Mucosa of descending colon (tissue), 3 donors: Measurements from ENCODE around the gene COL4A2. TPM values are rescaled to one million over a fixed set of nuclear protein-coding genes. Genes with fewer than 3 reads are reported as not detected.

Source experiments
- ATAC-seq: fragments of 200-7000 bp; cut with Tn5 transposase; one replicate; pipeline ENCODE4 v1.9.1; 2020; ENCODE audit warnings: mild to moderate bottlenecking, moderate library complexity
- DNase-seq, 3 donors: peaks; one replicate each; pipeline ENCODE4 v3.0.0-alpha.2; 2020
- H3K36me3 ChIP-seq: fragments of 200-600 bp; one replicate; pipeline ENCODE4 v1.8.0; 2021; ENCODE audit warnings: low read depth, mild to moderate bottlenecking
- H3K4me1 ChIP-seq: fragments of 200-600 bp; one replicate; pipeline ENCODE4 v1.8.0; 2021; ENCODE audit warnings: low read depth, mild to moderate bottlenecking
- H3K4me3 ChIP-seq: fragments of 200-600 bp; one replicate; pipeline ENCODE4 v1.8.0; 2021; ENCODE audit warnings: mild to moderate bottlenecking
- H3K9me3 ChIP-seq: fragments of 200-600 bp; one replicate; pipeline ENCODE4 v1.8.0; 2021; ENCODE audit warnings: mild to moderate bottlenecking
- intact Hi-C, 2 donors: fragments of 100-400 bp; cut with DNase I in 1 of 2; cut with micrococcal nuclease in 1 of 2; formaldehyde crosslinking; loops; one replicate each; pipeline versions ENCODE4 v1.11.0 to v1.11.1; 2022; cut with DNase I, micrococcal nuclease
- long read RNA-seq, 2 donors: library from polyadenylated mRNA; unstranded; transcript quantifications; one replicate each; pipeline ENCODE4 v2.0.0, GENCODE V29; 2019 to 2021
- total RNA-seq, 3 donors: library from RNA; stranded (reverse); fragmentation: NEBNext Ultra II Directional in 2 of 3; extraction: Animal tissue kit (Norgen Biotek cat#: 25700) in 2 of 3; gene quantifications; one replicate each; pipeline versions ENCODE4 v1.2.1 to v1.2.4, GENCODE V29; 2021 to 2023
- TF ChIP-seq, protein P1 (sequence below): fragments of 200-600 bp; IDR thresholded peaks from one replicate; pipeline ENCODE4 v1.8.0; 2022; ENCODE audit warnings: antibody characterized with exemption, mild to moderate bottlenecking
- donor health status: DM: no; HTN: no; CAD: no; lungs with moderate emphysema.
- donor health status: DM: no; HTN: no; CAD: no.
- donor health status: DM: no; HTN: yes; CAD: no.

Gene COL4A2
- total RNA-seq, result 100 to 1,000 TPM in 1 of 3 donors, 10 to 100 TPM in 2; 33.5 to 389 (median 74.2) TPM
- long read RNA-seq, donor 1, full-length matches to known transcripts, result 125 of 553 reads
- long read RNA-seq, donor 1, partial matches to known transcripts, result 383 of 553 reads
- long read RNA-seq, donor 1, other reads (novel, unspliced or antisense), result 45 of 553 reads
- long read RNA-seq, donor 2, partial matches to known transcripts, result 11 of 15 reads
- long read RNA-seq, donor 2, other reads (novel, unspliced or antisense), result 0 of 15 reads

DNA sequence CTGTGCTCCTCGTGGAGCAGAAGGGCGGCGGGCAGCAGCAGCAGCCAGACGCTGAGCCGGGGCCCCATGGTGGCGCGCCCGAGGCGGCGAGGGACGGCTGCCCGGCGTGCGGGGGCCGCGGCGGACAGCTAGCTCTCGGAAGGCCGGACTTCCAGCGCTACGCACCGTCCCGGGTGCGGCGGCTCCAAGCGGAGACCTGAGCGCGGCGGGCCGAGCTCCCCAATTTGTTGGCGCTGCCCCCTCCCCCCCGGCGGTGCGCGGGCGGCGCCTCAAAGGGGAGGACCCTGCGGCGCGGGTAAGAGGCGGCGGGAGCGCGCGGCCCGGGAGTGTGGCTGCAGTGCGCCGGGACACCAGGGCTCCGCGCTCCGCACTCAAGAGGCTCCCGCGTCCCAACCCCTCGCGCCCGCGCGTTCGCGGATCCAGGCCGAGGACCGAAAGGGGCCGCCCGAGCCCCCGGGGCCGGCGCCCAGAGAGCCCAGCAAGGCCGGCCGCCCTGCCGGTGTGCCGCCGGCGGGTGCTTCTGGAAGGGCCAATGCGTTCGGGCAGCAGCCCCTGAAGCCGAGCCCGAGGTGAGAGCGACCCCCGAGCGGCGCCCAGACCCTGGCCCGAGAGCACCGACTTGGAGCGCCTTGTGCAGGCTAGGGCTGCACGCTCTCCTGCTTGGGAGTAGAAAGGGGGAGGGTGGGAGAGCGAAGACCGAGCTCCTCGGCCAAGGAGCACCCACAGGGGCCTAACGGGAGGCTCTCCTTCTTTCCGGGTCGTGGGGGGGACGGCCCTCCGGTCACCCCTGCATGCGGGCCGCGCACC, at the start of gene COL4A2, which contains the start of gene COL4A1:
Gene COL4A2, plus strand, starts transcription at position 325 of the 807 bp plus-strand sequence. CDS start 620 bp downstream, outside the sequence.
Gene COL4A1, minus strand, starts transcription at position 198 of the 807 bp plus-strand sequence. Its CDS starts 130 bp downstream, at position 68.
- intact Hi-C loops, result no loop called here
- peaks cover 10% of the 10 kb centered on the region for H3K4me1 ChIP-seq
- peak within 1 kb of the TSS; percentile 30 for H3K4me3 ChIP-seq
- peak in 2 of 3 donors; percentile 40 to 69 for DNase-seq
- ATAC-seq, result peak; percentile 60
- no peaks in the 10 kb centered on the region for H3K36me3 ChIP-seq
- H3K9me3 ChIP-seq, result no peaks in the 10 kb centered on the region
- TF ChIP-seq, protein P1, sequence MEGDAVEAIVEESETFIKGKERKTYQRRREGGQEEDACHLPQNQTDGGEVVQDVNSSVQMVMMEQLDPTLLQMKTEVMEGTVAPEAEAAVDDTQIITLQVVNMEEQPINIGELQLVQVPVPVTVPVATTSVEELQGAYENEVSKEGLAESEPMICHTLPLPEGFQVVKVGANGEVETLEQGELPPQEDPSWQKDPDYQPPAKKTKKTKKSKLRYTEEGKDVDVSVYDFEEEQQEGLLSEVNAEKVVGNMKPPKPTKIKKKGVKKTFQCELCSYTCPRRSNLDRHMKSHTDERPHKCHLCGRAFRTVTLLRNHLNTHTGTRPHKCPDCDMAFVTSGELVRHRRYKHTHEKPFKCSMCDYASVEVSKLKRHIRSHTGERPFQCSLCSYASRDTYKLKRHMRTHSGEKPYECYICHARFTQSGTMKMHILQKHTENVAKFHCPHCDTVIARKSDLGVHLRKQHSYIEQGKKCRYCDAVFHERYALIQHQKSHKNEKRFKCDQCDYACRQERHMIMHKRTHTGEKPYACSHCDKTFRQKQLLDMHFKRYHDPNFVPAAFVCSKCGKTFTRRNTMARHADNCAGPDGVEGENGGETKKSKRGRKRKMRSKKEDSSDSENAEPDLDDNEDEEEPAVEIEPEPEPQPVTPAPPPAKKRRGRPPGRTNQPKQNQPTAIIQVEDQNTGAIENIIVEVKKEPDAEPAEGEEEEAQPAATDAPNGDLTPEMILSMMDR, result no peak

DNA sequence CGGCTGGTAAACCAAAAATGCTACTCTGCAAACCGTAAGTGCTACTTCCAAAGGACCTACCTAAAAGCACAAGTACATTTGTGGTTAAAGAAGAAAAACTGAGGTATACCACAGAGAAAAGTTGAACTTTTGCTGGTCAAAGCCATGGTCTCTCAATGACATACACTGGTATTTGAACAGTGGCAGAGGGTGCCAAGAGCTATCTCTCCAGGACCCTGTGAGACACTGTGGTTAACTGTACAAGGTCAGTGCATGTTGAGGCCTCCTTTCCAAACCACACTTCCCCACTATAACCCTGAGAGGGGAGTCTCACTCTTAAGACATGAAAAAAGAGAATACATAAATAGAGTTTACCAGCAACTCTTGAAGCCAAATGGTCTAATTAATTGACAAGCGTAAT, 49.7 kb upstream of the COL4A2 start:
- DNase-seq, result no peak
- no peaks in the 10 kb centered on the region for H3K36me3 ChIP-seq
- no peaks in the 10 kb centered on the region for H3K9me3 ChIP-seq
- intact Hi-C loops, result no loop called here
- no peaks in the 10 kb centered on the region for H3K4me1 ChIP-seq
- TF ChIP-seq, protein P1, result no peak
- ATAC-seq, result no peak
- H3K4me3 ChIP-seq, result no peak overlapping the region

DNA sequence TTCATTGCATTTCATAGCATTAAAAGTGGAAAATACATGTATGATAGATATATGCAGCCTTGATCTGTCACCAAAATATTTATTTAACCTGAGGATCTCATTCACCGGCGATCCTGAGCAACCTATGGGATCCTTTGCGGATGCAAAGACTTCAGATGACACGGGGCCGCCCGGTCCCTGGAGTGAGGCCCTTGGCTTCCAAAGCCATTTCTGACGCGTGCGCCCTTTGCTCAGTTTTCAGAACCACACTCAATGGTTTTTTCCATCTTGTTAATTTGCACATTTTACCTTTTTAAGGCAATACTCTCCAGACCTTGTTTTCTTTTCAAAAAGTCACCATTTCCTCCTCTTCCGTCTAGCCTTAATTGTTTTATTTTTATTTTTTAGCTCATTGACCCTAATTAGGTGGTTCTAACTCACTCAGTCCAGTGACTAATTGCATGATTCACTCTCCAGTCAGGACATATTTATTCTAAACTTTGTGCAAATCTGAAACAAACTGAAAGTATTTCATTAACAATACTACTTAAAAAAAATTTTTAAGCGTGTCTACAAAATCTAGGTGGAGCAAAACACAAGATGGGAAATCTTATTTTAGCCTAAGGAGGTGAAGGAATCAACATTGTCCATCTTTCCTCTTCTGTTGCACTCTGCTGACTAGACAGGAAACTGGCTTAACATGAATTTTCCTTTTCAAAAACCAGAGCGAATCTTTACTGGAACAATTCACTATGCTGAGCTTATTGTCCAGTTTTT, 48.0 kb upstream of the COL4A2 start:
- TF ChIP-seq, protein P1, result no peak
- no peak for ATAC-seq
- intact Hi-C loops, result no loop called here
- Histone ChIP-seq H3K36me3 (no peaks in the 10 kb centered on the region), H3K4me3 (no peak overlapping the region), H3K9me3 (no peaks in the 10 kb centered on the region), H3K4me1 (peaks cover 6% of the 10 kb centered on the region)
- DNase-seq, result no peak

DNA sequence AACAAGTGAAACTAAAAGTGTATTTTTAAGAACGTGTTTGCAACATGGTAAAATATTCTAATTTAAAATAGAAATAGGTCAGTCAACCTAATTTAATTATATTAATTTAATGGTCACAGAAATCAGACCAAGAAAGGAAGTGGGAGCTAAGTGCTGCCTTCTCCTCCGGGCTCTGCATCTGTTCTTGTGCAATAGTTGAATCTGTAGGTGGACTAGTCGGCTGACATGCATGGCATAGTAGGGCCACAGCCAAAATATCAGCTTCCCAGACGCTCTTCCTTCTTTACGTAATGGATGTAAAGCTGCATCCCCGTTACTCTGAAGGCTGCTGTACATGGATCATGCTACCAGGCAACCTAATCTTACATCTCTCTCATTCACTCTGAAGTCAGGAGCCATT, 47.4 kb upstream of the COL4A2 start:
- TF ChIP-seq, protein P1, result no peak
- DNase-seq (no peak), ATAC-seq (no peak)
- H3K4me1 ChIP-seq, result peaks cover 8% of the 10 kb centered on the region
- H3K36me3 ChIP-seq, result no peaks in the 10 kb centered on the region
- no peaks in the 10 kb centered on the region for H3K9me3 ChIP-seq
- intact Hi-C loops, result no loop called here
- no peak overlapping the region for H3K4me3 ChIP-seq

DNA sequence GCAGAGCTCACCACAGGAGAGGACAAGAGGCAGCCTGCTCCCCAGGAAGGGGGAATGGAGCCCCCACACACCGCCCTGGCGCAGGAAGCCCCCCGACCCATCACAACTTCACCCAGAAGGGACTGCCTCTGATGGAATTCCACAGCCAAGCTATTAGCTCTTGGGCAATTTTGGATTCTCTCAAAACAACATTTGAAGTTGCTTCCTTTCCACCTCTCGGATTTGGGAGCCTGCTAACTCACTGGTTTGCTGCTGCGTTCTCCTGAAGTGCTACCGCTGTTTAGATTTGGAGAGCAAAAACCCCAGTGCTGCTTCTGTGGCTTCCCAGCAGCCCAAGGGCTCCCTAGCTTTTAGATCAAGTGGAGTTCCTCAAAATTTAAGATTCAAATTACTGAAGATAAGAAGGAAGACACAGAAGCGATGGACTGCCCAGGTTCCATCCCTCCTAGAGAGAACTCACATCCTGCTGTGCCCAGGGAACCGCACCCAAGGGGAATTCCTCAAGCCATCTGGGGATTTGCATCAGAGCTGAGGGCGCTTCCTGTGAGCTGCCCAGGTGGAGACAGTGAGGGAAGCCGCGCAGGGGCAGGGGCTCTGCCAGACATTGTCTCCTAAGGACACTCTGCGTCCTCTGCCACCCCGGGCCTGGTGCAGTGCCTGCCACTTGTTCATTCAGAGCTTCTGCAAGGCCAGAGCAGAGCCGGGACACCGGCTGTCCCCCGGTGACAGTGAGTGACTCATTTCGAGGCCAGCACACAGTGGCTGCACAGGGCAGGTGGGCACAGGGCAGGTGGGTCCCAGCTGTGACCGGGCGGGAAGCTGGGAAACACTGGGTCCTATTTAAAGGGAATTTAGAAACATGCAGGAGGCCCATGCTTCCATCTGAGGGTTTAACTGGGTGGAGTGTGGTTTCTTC, 45.7 kb upstream of the COL4A2 start:
- no peak for DNase-seq
- intact Hi-C loops, result no loop called here
- no peak for ATAC-seq
- no peak overlapping the region for H3K4me3 ChIP-seq
- no peaks in the 10 kb centered on the region for H3K9me3 ChIP-seq
- peaks cover 8% of the 10 kb centered on the region for H3K4me1 ChIP-seq
- TF ChIP-seq, protein P1, result no peak
- H3K36me3 ChIP-seq, result no peaks in the 10 kb centered on the region
